ENCODE measurements around the gene SSBP2. TPM values are rescaled to one million over a fixed set of nuclear protein-coding genes. Genes with fewer than 3 reads are reported as not detected.
"Not testable (repeated sequence)": the region's sequence is repeated elsewhere in the genome, so short reads cannot be mapped to it uniquely, and the experiment has no call there.

The SSBP2 gene
- total RNA-seq, 1 donor from 2014 or later, result 3.8 TPM

- ATAC-seq (peak; percentile 48), DNase-seq (ENCODE audit: low spot score) (no peak)
Measured at GRCh38 chr5:81679885-81680284, 71.0 kb downstream of the SSBP2 start.

DNA sequence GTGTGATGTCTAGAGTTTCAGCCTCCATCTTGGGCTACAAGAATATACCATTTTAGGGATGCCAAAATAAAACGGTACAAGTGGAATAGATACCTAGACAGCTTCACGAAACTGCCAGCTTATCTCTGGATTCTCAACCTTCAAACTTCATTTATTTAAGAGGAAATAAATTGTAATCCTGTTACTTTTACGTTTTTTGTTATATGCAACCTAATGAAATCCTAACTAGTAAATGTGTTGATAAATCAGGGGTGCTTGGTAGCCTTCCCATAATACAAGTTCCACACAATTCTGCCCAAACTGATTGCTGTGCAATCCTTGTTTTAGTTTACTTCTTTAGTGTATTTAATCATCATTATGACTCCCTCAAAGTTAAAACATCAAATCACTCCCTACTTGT, 75.5 kb downstream of the SSBP2 start:
- ATAC-seq (no peak), DNase-seq (ENCODE audit: low spot score) (no peak)

DNA sequence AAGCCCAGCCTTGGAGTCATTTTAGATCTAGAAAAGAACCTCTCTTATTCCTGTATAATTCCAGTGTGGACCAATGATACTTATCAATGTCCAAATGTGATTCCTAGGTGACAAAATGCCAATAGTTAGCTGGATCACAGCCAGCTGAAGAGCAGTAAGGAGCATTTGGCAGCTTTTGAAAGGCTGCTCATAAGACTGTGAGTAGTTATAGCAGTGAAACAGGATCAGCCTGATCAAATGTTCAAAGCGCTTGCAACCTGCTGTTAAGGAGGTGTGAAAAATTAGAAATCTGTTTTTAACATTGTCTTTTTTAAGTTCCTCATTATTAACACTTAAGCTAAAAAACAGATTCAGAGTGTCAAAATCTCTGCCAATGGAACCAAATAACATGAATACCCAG, 85.1 kb downstream of the SSBP2 start:
- no peak for ATAC-seq
- DNase-seq (ENCODE audit: low spot score), result no peak

DNA sequence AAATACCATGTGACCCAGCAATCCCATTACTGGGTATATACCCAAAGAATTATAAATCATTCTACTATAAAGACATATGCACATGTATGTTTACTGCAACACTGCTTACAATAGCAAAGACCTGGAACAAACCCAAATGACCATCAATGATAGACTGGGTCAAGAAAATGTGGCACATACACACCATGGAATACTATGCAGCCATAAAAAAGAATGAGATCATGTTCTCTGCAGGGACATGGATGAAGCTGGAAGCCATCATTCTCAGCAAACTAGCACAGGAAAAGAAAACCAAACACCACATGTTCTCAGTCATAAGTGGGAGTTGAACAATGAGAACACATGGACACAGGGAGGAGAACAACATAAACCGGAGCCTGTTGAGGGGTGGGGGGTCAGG, 90.3 kb downstream of the SSBP2 start:
- not testable (repeated sequence) for ATAC-seq; DNase-seq (ENCODE audit: low spot score)

DNA sequence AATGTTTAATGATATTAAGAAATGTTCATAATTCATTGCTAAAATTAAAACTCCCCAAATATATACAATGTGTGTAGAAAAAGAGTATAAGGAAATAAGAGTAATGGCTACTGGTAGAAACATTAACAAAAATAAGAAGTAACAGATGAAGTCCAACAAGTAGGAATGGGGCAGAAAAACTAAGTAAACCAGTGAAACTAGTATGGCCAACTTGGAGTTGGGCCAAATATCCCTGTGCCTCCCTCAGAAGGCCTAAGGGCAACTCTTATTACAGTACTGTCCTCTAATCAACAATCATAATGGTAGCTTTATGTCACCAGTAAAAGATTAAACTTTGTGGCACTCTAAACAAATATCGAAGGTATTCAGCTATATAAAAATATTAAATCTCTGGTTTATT, 93.5 kb downstream of the SSBP2 start:
- DNase-seq (ENCODE audit: low spot score) (no peak), ATAC-seq (no peak)

GRCh38 chr5:81656783-81657182, 94.1 kb downstream of the SSBP2 start:
- no peak for ATAC-seq
- DNase-seq (ENCODE audit: low spot score), result no peak

DNA sequence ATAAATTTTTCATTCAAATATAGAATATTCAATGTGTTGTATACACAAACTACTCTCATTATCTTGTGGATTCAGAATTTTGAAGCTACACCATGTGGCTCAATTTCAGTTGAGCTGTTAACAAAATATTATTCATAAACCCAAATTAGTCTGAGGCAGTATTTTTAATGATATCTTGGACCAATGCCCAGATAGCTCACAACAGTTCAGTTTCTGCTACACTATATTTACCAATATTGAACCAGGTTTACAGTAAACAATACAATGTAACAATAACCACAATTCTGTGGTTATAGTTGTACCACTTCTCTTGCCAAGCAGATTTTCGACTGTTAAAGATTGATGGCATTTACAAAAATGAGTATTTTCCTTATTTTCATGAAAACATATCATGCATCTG, 99.9 kb downstream of the SSBP2 start:
- ATAC-seq (no peak), DNase-seq (ENCODE audit: low spot score) (no peak)

DNA sequence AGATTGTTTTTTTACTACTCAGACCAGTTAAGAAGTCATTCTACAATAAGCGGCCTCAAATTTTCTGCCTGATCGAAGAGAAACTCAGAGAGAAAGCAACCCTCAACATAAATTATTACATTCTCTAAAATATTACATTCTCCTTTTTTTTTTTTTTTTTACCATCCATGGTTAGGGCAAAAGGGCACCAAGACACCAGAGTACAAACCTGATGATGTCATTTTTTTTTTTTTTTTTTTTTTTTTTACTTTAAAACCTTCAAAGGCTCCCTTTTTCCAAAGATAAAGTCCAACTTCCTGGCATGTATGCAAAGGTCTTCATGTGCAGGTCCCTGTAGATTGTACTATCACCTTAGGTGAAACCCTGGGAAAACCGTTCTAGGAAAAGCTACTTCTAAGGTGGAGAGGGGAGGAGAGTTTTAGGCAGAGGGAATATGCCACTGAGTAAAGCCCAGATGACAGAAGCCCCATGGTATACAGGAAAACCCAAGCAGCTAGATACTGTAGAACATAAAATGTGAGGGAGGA, 104.4 kb downstream of the SSBP2 start:
- DNase-seq (ENCODE audit: low spot score) (no peak), ATAC-seq (no peak)

DNA sequence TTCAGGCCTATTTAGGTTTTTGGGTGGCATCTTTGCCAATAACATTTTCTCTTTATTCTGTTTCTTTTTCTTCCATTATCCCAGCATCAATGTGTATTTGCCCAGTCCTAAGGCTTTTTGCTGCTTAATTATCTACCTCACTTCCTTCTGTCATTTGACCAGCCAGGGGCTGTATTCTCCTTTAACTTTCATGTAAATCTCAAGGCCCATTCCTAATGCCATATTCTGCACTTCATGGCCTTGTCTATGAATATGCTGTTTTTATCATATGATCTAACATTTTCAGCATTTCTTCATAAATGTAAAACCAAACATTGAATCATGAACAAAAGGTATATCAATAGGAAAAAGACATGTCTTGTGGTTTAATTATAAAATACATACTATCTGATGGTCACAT, 108.7 kb downstream of the SSBP2 start:
- ATAC-seq, result no peak
- no peak for DNase-seq (ENCODE audit: low spot score)

GRCh38 chr5:81639556-81639955, 111.3 kb downstream of the SSBP2 start:
- DNase-seq (ENCODE audit: low spot score), result no peak
- no peak for ATAC-seq

- no peak for ATAC-seq
Measured at GRCh38 chr5:81638471-81638870, 112.4 kb downstream of the SSBP2 start.

GRCh38 chr5:81633891-81634290, 117.0 kb downstream of the SSBP2 start:
- DNase-seq (ENCODE audit: low spot score), result no peak
- ATAC-seq, result no peak

More at GRCh38 chr5:81638471-81638870, 112.4 kb downstream of the SSBP2 start:
- no peak for DNase-seq (ENCODE audit: low spot score)

DNA sequence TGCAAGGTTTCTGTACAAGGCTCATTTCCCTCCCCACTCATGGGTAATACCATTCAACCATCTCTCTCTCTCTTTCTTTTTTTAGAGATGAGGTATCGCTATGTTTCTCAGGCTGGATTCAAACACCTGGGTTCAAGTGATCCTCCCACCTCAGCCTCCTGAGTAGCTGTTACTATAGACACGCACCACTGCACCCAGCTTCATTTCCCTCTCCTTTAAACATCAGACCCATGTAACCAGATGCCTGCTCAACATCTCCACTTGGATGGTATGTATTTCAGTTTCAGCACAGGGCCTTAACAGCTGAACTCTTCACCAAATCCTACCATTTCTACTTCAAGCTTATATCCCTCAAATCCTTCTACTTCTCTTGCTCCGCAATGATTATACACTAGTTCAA, 117.4 kb downstream of the SSBP2 start:
- DNase-seq (ENCODE audit: low spot score) (no peak), ATAC-seq (no peak)

DNA sequence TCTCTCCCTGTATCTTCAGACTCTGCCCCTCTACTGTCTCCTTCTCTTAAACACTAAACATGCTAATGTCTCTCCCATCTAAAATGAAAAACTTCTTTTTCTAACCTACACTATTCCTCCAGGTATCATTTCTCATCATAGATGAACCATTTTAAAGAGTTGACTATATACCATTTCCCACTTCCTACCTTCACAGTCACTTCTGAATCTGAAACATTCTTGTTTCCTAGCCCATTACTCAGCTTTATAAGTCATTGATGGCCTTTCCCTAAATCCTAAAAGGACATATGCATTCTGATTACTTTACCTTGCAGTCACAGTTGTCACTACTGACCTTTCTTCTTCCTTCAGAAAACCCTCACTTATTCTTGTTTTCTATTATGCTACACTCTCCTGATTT, 118.2 kb downstream of the SSBP2 start:
- DNase-seq (ENCODE audit: low spot score) (no peak), ATAC-seq (no peak)

GRCh38 chr5:81631621-81632020, 119.3 kb downstream of the SSBP2 start:
- ATAC-seq (no peak), DNase-seq (ENCODE audit: low spot score) (no peak)

DNA sequence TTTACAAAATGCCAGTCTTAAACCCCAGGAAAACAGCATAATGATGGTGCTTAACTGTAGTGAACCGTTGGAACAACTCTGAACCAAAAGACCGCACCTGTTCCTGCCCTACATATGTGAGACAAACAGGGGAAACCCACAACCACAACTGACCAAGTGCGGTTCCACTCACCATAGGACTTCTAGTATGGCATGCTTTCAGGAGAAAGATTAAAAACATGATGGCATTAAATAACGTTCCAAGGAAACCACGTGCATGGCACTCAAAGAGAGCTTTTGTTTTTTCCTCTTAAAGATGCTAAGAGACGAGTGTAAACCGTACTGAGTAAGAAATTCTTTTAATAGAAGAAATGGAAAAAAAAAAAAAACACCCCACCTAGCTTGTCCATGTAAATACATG, 119.8 kb downstream of the SSBP2 start:
- DNase-seq (ENCODE audit: low spot score), result no peak
- no peak for ATAC-seq

- no peak for ATAC-seq
- DNase-seq (ENCODE audit: low spot score), result no peak
Measured at GRCh38 chr5:81630684-81631083, 120.2 kb downstream of the SSBP2 start.

GRCh38 chr5:81629986-81630385, 120.9 kb downstream of the SSBP2 start:
- ATAC-seq (no peak), DNase-seq (ENCODE audit: low spot score) (no peak)

- ATAC-seq; DNase-seq (ENCODE audit: low spot score): not testable (repeated sequence)
Measured at GRCh38 chr5:81628061-81628460, 122.8 kb downstream of the SSBP2 start.

DNA sequence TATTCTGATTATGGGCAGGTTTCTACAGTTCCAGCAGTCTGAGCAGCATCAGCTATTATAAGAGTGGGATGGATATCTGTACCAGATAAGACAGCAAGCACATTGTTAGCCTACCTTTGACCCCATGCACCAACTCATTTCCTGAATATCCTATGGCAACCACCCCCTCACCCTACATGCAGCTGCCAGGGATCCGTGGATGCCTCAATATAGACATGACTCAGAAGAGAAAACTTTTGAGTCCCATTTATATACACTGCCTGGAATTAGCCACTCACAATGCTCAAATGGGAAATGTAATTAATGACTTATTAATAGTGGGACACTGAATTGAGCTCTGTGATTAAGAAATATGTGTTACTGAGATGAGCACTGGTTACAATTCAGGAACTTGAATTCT, 124.4 kb downstream of the SSBP2 start:
- ATAC-seq (no peak), DNase-seq (ENCODE audit: low spot score) (no peak)

- DNase-seq (ENCODE audit: low spot score) (no peak), ATAC-seq (no peak)
Measured at GRCh38 chr5:81609810-81610375, 141.0 kb downstream of the SSBP2 start.

DNA sequence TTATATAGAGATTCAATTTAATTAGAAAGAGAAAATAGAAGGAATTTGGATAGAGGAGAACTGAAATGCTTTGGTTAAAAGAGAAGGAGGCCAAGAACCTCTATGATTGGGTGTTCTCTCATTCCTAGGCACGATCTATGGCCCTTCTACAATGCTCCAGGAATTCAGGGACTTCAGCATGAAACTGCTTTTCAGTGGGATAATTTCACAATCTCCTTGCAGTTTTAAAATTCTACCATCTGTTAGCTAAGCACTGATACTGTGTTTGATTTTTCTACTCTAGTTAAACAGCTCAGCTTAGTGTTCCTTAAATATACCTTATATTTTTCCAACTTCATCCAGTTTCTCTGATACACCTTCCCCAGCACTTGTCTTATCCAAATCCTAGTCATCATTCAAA, 141.9 kb downstream of the SSBP2 start:
- ATAC-seq (no peak), DNase-seq (ENCODE audit: low spot score) (no peak)

GRCh38 chr5:81607693-81608092, 143.2 kb downstream of the SSBP2 start:
- ATAC-seq (no peak), DNase-seq (ENCODE audit: low spot score) (no peak)

Data from left lobe of liver (tissue), 2 donors.